ENCODE data around the gene DNAJC30.

Gene DNAJC30

GRCh38 chr7:73708961-73709549 lies 25.8 kb upstream of the DNAJC30 start:
- DNase-seq (ENCODE audit: low read depth, low spot score), result no peak

DNA sequence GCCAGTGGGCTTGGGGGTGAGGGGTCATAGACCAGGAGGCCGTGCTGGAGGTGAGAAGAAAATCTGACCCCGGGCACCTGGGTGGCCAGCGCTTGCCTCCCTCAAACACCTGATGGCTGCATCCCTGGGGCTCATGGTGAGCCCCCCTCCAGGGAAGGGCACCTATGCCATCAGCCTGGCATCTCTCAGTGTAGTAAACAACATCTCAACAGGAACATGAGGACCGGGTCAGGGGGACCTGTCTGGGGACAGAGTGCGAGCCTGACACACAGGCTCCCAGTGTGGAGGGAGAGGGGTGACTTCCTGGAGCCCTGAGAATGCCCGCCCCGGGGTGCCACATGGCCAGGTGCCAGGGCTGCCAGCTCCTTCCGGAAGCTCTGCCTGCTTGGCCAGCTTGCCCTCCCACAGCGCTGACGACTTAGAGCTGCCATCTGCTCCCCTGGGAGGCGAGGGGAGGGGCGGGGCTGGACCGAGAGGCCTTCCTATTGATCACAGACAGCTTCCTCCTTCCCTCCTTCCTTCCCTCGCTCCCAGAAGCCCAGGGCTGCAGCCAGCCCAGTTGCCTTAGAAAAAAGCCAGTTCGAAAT lies 23.9 kb upstream of the DNAJC30 start:
- no peak for DNase-seq (ENCODE audit: low read depth, low spot score)

- no peak for DNase-seq (ENCODE audit: low read depth, low spot score)
These were observed 23.1 kb upstream of the DNAJC30 start for GRCh38 chr7:73706126-73707044.

DNA sequence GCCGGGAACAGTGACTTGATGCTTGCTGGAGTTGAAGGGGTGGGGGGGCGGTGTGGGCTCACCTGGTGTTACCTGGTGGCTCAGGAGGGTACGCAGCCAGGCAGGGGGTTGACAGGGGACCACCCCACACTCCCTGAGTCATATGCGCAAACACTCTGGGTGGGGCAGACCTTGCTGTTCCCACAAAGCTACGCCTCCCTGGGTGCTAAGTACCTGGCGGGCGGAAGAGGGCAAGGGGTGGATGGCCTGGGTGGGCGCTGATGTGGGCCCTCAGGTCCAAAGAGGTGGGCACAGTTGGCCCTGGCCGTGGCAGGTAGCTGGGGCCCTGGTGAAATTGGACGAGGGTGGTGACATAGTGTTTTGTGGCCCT lies 22.3 kb upstream of the DNAJC30 start:
- no peak for DNase-seq (ENCODE audit: low read depth, low spot score)

DNA sequence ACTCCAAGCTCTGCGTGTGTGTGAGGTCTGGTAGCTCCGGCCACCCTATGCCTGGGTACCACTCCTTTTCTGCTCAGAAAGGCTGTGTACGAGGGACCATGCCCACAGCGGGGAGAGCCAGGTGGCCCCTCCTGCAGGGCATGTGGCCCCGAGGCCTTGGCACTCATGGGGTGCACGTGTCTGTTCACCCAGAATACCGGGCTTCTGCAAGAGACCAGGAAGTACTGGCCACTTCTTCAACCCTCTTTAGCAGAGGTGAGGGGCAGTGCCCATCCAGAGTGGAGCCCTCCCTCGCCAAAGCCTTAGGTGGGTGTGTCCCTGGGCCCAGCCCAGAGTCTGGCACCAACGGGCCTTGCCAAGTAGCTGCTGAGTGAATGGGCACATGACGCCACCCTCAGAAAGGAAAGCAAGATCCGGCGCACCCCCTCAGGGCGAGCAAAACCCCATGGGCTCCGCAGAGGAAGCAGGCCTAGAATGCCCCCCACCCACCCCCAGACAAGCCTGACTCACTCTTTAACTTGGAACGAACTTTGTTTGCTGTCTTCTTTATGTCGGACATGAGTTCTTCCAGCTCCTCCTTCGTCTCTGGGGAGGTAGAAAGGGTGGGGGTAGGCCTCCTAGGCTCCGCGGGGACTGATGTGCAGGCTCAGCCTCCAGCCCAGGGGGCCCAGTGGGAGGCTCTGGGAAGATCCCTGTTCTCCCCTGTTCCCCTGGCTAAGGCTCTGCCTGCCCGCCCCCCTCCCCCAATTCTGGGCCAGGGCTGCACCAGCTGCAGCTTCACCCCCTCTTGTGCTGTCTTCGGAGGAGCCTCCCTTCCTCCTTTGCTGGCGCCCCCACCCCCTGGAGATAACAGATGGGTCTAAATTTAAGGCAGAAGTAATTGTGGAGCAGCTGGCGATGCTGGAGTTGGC lies 21.6 kb upstream of the DNAJC30 start:
- no peak for DNase-seq (ENCODE audit: low read depth, low spot score)

- peak; percentile 33 for DNase-seq (ENCODE audit: low read depth, low spot score)
These were observed 20.7 kb upstream of the DNAJC30 start for GRCh38 chr7:73703757-73704639.

GRCh38 chr7:73703225-73703624 lies 20.0 kb upstream of the DNAJC30 start:
- DNase-seq (ENCODE audit: low read depth, low spot score), result no peak

DNA sequence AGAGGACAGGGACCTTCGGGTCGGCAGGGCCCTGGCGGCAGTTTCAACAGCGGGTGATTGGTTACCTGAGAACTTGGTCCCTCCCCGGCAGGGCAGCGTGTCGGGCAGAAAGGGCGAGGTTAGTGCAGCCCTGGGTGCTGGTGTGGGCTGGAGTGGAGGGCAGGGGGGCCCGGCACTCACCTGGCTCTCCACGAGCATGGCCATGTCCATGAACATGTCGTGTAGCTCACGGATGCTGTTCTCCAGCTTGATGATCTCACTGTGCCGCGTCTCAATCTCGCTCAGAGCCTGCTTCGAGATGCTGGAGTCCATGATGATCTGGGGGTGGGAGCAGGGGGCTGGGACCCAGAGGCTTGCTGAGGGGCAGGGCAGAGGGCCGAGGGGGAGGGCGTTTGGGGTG lies 19.4 kb upstream of the DNAJC30 start:
- DNase-seq (ENCODE audit: low read depth, low spot score), result no peak

- DNase-seq (ENCODE audit: low read depth, low spot score), result no peak
These were observed 19.0 kb upstream of the DNAJC30 start for GRCh38 chr7:73702226-73702625.

DNA sequence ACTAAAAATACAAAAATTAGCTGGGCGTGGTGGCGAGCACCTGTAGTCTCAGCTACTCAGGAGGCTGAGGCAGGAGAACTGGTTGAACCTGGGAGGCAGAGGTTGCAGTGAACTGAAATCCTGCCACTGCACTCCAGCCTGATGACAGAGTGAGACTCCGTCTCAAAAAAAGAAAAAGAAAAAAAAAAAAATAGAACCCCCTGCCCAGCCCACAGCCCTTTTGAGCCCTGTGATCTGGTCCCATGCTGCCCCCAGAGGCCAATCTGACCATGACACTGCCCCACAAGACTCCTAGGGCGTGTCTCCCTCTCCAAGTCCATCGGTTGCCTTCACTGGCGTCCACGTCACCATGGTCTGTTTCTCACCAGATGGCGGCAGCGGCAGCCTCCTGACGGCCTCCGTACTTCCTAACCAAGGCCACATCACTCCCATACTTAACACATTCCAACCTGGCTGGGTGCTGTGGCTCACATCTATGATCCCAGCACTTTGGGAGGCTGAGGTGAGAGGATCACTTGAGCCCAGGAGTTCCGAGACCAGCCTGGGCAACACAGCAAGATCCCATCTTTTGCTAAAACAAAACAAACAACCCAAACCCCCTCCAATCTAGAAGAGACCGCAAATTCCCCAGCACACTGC lies 18.2 kb upstream of the DNAJC30 start:
- DNase-seq (ENCODE audit: low read depth, low spot score), result peak; percentile 68

DNA sequence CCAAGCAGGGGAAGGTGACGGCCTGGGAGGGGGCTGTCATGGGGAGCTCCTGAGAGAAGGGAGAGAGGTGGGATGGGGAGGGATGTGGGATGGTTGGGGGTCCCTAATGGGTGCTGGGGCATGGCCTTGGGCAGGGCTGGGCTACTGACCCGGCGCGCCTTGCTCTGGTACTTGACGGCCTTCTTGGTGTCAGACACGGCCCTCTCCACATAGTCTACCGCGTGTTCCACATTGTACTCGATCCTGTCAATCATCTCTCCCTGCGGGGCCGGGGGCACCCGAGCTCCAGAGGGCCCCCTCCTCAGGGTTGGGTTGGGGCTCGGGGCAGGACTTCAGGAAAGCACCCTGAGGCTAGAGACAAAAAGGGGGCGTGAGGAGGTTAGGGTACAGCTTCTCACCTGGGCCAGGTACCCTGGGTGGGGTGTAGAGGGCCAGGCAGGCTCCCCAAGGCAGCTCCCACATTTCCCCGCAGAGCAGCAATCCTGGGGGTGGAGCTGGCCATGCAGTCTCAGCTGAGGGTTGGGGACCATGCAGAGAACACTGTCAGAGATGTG lies 17.4 kb upstream of the DNAJC30 start:
- DNase-seq (ENCODE audit: low read depth, low spot score), result no peak

GRCh38 chr7:73700069-73700423 lies 16.8 kb upstream of the DNAJC30 start:
- DNase-seq (ENCODE audit: low read depth, low spot score), result no peak

GRCh38 chr7:73699370-73700068 lies 16.3 kb upstream of the DNAJC30 start:
- DNase-seq (ENCODE audit: low read depth, low spot score), result no peak

GRCh38 chr7:73698410-73698809 lies 15.2 kb upstream of the DNAJC30 start:
- no peak for DNase-seq (ENCODE audit: low read depth, low spot score)

DNA sequence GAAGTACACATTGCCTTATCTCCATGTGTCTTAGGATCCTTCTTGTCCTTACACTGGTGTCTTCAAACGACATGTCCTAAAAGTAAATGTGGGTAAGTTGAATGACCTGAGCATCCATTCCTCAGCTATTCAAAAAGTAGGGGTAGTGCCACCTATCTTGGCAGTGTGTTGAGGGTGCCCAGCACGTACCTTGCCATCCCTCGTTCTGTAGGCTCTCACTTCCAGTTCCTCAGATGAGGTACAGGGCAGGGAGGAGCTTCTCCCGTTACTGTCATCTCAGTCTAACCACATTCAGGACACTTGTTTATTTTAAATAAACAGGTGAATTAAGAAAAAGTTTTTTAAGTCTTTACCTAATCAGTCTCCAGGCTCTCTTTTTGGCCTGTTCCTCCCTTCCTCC lies 13.1 kb upstream of the DNAJC30 start:
- DNase-seq (ENCODE audit: low read depth, low spot score), result no peak

- no peak for DNase-seq (ENCODE audit: low read depth, low spot score)
These were observed 7.4 kb upstream of the DNAJC30 start for GRCh38 chr7:73690646-73691045.

GRCh38 chr7:73688288-73688687 lies 5.0 kb upstream of the DNAJC30 start:
- DNase-seq (ENCODE audit: low read depth, low spot score), result no peak

DNA sequence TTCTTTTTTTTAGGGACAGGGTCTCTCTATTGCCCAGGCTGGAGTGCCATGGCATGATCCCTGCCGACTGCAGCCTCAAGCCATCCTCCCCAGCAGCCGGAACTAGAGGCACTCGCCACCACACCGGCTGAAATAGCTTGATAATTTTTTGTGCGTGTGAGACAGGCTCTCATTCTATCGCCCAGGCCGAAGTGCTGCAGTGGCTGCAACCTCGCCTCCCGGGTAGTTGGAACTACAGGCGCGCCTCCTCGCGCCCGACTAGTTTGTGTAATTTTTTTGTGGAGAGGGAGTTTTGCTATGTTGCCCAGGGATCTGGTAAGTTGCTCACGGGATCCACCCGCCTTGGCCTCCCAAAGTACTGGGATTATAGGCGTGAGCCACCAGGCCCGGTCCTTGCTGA lies 2.1 kb upstream of the DNAJC30 start:
- no peak for DNase-seq (ENCODE audit: low read depth, low spot score)

All from iPS DF 19.7 (cell line).